HG02610 (cell line): ENCODE measurements around the gene CELF4.
A peak's percentile ranks its signal among the peaks of the same experiment; 100 is the strongest.

Experiments
- ATAC-seq: cut with Tn5 transposase; IDR thresholded peaks from one replicate; pipeline ENCODE4 v1.9.1; 2021; ENCODE audit warnings: mild to moderate bottlenecking, moderate library complexity; ENCODE audit not compliant: unreplicated experiment

The CELF4 gene

GRCh38 chr18:37330173-37330572, 235.4 kb downstream of the CELF4 start:
- no peak for ATAC-seq

GRCh38 chr18:37328946-37329719, 236.5 kb downstream of the CELF4 start:
- no peak for ATAC-seq

DNA sequence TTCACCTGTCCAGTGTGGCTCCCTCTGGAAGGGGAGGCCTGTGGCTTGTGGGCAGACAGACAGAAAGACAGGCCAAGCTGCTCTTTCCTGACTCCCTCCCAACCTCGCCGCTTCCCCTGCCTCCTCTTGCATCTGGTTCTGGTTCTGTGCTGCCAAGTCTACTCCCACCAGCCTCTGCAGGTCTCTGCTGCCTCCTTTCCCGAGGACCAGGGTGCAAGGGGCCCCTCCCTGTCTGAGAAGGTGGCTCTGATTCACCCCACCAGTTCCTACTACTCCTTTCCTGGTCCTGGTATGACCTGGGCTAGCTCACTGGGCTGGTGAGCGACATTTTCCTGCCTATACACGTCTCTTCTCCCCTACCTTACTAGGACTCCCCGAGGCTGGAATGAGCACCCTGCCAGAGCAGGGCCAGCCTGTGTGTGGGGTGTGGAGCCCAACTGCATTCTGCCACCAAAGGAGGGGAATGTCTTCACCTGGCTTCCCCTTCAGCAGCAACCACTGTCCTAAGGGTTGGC, 238.5 kb downstream of the CELF4 start:
- no peak for ATAC-seq

DNA sequence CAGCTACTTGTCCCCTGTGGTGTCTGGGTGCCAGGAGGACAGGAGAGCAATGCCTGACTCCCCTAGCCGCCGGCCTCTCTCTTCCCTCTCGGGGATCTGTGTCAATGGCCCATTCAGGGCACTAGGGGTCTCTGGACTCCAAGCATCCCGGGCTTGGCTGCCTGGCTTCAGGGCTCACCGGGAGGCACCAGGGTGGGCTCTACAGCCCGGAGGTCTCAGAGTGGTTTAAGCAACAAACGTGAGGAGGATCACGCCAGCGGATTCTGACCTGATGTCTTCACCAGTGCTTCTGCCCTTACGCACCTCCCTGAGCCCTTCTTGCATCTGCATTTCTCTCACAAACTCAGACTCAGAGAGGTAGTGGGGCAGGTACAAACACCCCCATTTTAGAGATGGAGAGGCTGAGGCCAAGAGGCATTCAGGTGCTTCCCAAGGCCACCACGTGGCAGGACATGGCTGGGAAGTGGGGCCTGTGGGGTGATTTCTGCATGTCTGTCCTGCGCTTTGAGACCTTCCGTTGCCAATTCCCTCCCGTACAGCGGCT, 243.0 kb downstream of the CELF4 start:
- peak; percentile 61 for ATAC-seq

DNA sequence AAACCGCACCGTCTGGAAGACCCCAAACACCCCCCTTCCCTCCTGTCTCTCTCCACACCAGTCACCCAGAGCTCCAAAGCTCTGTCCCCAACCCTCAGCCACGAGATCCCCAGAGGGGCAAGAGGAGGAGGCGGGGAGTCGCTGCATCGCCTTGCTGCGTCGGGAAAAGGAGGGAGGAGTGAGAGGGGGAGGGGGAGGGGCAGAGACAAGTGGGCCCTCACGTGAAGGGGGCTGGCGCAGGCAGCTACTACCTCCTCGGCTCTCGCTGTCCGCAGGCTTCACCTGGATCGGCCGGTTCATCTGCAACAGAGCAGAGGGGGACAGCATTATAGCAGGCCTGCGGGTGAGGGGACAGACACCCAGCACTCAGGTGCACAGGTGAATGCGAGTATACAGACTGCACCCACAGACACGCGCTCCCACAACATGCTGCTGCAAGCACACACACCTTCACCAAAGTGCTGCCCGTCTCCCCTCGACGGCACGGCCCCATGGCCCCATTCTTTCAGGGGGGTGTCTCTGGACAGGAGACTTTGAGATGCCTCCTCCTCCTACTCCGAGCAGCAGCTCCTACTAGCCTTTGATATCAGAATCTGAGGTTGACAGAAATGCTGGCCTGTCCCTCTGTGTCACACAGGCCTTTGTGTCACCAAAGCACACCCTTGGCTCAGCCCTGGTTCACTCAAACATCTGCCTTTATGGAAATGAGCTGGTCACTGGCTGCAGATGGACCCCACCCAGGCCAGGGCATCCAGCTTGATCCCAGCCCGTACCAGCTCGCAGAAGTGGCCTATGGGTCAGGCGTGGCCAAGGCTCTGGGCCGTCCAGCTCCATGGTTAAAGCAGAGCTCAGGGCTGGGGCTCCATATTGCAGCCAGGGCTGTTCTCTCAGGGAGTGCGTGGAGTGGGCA, 243.8 kb downstream of the CELF4 start:
- no peak for ATAC-seq

DNA sequence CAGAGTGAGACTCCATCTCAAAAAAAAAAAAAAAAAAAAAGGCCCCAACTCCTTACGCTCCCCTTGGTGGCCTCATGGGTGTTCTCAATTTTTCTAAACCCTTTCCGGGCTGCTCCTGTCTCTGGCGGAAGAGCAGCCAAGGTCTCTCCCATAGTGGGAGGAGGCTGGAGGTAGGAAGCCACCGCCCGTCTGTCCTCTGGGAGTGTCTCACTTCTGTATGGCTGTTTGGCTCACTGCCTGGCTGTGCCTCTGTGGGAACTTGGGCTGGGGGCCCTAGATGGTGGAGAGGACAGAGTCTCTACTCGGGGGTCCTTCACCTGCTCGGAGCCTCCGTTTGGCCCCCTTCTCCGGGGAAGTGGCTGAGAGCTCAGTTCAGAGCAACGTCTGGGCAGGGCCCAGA, 245.3 kb downstream of the CELF4 start:
- ATAC-seq = no peak

GRCh38 chr18:37318360-37319355, 246.9 kb downstream of the CELF4 start:
- ATAC-seq = no peak

DNA sequence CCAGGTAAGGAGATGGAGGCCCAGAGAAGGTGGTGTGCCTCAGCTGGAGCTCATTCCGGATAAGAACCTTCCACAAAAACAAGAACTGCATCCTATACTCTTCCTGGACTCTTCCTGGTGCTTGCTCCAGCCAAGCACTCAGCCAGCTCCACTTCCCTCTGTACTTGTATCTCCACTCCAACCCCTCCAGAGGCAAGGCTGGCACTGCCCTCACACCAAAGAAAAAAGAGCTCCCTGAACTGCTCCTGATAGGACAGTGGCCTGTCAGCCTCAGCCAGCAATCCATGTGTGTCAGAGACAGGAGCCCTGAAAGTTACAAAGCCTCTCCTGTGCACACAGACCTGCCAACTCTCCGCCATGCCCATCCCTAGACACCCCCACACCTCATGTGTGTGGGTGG, 248.1 kb downstream of the CELF4 start:
- no peak for ATAC-seq

DNA sequence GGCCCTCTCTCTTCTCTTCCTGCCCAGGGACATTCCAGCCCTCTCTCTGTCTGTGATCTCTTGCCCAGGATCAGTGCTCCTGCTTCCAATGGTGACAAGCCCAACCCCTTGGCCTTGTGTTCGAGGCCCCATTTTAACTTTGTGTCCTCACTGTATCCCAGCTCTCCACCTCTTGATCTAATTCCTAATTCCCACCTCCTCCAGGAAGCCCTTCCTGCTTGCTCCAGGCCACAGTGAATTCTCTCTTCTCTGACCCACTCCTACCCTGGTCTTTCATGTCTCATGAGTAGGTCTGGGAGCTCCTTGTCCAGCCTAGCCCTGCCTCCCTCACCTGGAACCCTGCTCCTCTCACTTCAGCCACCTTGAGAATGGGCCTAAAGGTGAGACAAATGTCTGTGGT, 249.1 kb downstream of the CELF4 start:
- no peak for ATAC-seq

DNA sequence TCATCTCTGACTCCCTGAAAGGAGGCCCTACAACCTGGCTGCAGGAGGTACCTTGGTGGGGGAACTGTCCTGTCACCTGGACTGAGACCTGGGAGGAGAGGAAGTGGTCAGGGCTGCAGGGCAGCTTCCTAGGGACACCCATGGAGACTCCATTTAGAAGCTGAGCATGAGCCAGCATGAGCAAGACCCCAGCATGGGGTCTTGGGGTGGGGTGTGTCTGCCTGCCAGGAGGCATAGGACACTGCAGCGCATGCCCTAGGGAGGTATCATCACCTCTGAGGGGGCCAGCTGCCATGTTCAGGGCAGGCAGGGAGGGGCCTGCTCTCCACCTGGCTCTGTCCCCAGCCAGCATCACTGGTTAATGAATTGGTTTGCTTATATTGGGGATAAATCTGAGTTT, 249.7 kb downstream of the CELF4 start:
- ATAC-seq = no peak

GRCh38 chr18:37314534-37314933, 251.1 kb downstream of the CELF4 start:
- ATAC-seq = no peak

- no peak for ATAC-seq
These were observed 252.0 kb downstream of the CELF4 start for GRCh38 chr18:37313624-37314023.

DNA sequence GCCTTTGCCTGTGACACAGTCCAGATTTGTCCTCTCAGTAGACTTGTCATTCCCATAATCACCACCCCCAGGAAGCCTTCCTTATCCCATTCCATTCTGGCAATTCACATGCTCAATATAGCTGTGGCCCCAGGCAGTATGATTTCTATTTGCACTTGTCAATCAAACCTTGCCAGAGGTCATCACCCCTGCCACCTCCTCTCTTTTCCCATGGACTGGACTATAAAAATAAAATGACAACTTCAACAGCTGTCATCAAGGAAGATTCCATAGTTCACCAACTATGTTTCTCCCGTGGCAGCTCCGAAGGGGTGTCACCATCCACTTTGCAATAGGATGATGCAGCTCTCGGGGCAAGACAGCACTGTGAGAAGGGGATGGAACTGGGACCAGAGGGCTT, 255.7 kb downstream of the CELF4 start:
- no peak for ATAC-seq

- no peak for ATAC-seq
These were observed 256.5 kb downstream of the CELF4 start for GRCh38 chr18:37309059-37309458.

DNA sequence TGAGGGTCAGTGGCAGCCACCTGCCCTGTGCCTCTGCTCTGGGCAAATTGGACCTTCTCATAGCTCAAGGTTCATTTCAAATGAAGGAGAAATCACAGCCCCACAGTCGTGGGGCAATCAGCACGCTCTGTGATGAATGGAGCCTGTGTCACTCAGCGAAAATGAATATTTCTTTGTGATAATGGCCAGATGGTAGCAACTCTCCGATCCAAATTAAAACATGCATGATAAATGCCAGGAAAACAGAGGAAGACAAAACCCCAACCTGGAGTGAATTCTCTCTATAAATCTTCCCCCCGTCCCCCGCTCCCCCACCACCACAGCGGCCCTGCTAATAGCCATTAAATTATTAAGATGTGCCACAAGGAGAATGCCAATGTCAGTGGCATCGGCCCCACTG, 258.4 kb downstream of the CELF4 start:
- no peak for ATAC-seq

GRCh38 chr18:37306432-37306831, 259.2 kb downstream of the CELF4 start:
- ATAC-seq = no peak

DNA sequence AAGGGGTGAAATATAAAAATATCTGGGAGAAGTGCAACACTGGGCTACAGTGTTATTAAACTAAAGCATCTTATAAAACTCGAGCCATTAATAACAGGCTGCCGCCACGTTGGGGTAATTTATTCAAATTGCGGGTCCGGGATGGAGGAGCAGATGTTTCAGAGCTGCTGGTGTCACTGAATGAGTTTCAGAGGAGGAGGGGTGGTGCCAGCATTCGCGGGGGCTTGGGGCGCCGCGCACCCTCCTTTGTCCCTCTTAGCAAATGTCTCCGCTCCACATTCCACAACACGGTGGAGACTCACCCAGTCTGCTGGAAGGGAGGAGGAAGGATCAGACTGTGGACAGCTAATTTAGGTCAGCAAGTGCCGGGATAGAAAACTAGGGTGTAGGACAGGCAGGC, 260.5 kb downstream of the CELF4 start:
- ATAC-seq = no peak

GRCh38 chr18:37304012-37304680, 261.5 kb downstream of the CELF4 start:
- no peak for ATAC-seq

DNA sequence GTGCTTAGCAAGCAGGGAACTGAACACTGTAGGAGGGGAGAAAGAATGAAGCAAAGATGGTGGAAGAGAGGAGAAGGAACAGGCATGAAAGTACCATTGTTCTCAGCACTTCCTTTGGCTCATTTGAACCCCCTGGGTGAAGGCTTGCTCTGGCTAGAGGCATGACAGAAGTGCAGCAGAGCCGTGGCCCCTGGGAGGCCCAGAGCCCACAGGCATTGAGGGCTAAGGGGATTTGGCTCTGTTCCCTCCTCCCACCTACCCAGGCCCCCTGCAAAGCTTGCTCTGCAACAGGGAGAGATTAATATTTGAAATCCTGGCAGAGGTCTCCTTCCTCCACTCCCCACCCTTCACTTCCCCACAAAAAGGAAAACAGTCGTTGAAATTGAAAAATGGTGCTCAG, 262.6 kb downstream of the CELF4 start:
- ATAC-seq = no peak

DNA sequence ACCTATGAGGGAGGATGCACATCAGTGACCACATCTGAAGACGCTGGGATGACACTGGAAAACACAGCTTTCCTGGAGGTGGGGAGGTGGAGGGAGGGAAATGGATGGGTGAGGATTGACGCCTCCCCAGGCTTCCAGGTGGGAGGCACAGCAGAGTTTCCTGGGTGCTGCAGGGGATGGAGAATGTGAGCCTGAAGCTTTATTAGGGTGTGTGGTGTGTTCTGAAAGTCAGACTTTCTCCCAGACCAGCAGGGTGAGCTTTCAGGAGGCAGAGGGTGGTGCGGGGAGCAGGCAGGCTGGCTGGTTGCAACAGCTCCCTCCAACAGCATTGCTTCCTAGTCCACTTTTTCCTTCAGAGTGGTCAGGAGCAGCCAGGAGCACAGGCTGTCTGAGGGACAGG, 263.1 kb downstream of the CELF4 start:
- no peak for ATAC-seq
